HG03280 (cell line): Measurements from ENCODE around the gene GIT1.

ENCODE experiments used
- ATAC-seq: cut with Tn5 transposase; IDR thresholded peaks from one replicate; pipeline ENCODE4 v1.9.1; 2021; ENCODE audit warnings: mild to moderate bottlenecking, moderate library complexity; ENCODE audit not compliant: unreplicated experiment

GIT1 gene

GRCh38 chr17:29581583-29582253, 7.7 kb downstream of the GIT1 start:
- ATAC-seq, result no peak

GRCh38 chr17:29579866-29580771, 9.3 kb downstream of the GIT1 start:
- ATAC-seq, result peak; percentile 83

GRCh38 chr17:29578626-29579485, 10.6 kb downstream of the GIT1 start:
- ATAC-seq, result no peak

GRCh38 chr17:29577385-29578211, 11.8 kb downstream of the GIT1 start:
- no peak for ATAC-seq

GRCh38 chr17:29577001-29577370, 12.5 kb downstream of the GIT1 start:
- no peak for ATAC-seq

GRCh38 chr17:29576214-29577000, 13.0 kb downstream of the GIT1 start:
- no peak for ATAC-seq

- ATAC-seq, result no peak
Observed at GRCh38 chr17:29575511-29576213, 13.8 kb downstream of the GIT1 start.

GRCh38 chr17:29574732-29575510, 14.5 kb downstream of the GIT1 start:
- ATAC-seq, result no peak

- no peak for ATAC-seq
Observed at GRCh38 chr17:29573871-29574731, 15.3 kb downstream of the GIT1 start.

GRCh38 chr17:29573558-29573869, 15.9 kb downstream of the GIT1 start:
- ATAC-seq, result no peak

GRCh38 chr17:29572691-29573557, 16.5 kb downstream of the GIT1 start:
- ATAC-seq, result no peak

- no peak for ATAC-seq
Observed at GRCh38 chr17:29571883-29572681, 17.4 kb downstream of the GIT1 start.

- ATAC-seq, result no peak
Observed at GRCh38 chr17:29571486-29571882, 18.0 kb downstream of the GIT1 start.

GRCh38 chr17:29570521-29570920, 18.9 kb downstream of the GIT1 start:
- ATAC-seq, result no peak

GRCh38 chr17:29569245-29569950, 20.1 kb downstream of the GIT1 start:
- ATAC-seq, result no peak
